Measurements from ENCODE around the gene IRF8.

Gene IRF8

GRCh38 chr16:85968041-85968920 lies 69.3 kb downstream of the IRF8 start:
- H3K4me3 ChIP-seq (ENCODE audit: low read depth, low read length) = no peak overlapping the region
- TF ChIP-seq CTCF (IDR thresholded peaks at IDR 0.05; ENCODE audit: borderline replicate concordance, insufficient read depth, low read depth, low read length) = no peak

DNA sequence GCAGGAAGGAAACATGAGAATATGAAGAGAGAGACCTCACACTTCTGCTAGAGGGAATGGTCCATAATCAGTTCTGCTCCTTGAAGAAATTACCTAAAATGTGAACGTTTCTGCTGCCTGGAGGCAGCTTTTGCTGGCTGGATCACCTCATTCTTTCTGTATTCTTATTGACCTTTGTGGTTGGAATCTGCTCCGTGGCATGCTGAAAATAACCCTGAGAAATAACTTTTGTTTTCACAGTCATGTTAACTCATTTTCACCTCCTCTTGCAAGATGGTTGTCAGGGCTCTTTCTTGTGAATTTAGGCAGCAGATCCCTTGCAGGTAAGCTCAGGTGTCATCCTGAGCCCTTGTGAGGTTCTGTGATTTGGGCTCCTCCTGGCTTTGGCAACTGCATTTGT lies 70.2 kb downstream of the IRF8 start:
- TF ChIP-seq CTCF (IDR thresholded peaks at IDR 0.05; ENCODE audit: borderline replicate concordance, insufficient read depth, low read depth, low read length) = no peak

DNA sequence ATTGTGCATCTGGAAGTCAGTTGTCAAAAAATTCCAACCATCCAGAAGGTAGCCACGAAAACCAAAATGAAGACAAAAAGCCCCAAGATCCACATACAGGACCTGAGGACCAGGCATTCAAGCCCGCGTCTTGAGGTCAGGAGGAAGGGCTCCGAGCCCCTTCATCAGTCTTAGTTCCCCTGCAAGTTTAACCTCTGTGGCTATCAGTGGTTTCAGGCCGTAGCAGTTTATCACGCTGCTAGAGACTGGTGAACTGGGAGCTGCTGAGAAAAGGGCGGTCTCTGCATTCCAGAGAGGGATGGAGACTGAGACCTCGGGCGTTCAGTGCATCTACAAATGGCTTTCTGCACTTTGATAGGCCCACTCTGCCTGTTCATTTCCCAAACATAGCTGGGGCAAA lies 70.6 kb downstream of the IRF8 start:
- no peak overlapping the region for H3K4me3 ChIP-seq (ENCODE audit: low read depth, low read length)
- TF ChIP-seq CTCF (IDR thresholded peaks at IDR 0.05; ENCODE audit: borderline replicate concordance, insufficient read depth, low read depth, low read length) = no peak

More for the DNA sequence above, 70.2 kb downstream of the IRF8 start:
- H3K4me3 ChIP-seq (ENCODE audit: low read depth, low read length) = no peak overlapping the region

DNA sequence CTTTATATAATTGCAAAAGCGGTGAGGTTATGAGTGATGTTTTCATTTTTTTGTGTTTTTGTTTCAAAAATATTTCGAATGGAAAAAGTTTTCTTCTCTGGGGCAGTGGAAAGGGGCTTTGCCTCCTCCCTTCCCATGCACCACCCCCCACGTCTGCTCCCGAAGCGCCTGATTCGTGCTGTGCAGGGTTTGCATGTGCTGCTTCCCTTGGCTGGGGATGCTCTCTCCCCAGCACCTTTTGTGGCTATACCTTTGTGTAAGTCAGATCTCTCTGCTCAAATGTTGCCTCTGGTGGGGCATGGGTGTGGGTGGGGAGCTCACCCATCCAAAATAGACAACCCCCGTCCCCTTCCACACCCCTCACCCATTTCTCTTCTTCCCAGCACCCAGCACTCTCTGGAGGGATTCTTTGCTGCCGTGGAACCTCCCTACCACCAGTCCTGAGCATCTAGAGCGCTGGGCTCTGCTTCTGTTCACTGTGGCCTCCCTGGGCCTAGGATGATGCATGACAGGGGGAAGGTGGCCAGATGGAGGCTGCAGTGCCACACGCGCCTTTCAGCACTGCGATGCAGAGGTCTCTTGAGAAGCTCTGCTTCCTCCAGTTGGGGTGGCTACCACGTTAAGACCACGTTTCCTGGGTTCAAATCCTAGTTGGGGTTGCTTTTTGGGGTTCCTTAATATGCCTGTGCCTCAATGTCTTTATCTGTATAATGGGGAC lies 71.2 kb downstream of the IRF8 start:
- no peak overlapping the region for H3K4me3 ChIP-seq (ENCODE audit: low read depth, low read length)
- TF ChIP-seq CTCF (IDR thresholded peaks at IDR 0.05; ENCODE audit: borderline replicate concordance, insufficient read depth, low read depth, low read length) = no peak

DNA sequence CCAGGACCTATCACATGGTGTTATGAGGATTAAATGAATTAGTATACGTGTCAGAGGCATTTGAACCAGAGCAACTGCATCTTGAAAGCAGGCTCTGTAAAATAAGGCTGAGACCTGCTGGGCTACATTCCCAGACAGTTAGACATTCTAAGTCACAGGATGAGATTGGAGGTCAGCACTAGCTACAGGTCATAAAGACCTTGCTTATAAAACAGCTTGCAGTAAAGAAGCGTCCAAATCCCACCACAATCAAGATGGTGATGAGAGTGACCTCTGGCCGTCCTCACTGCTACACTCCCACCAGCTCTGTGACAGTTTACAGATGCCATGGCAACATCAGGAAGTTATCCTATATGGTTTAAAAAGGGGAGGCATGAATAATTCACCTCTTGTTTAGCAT lies 71.8 kb downstream of the IRF8 start:
- no peak for TF ChIP-seq CTCF (IDR thresholded peaks at IDR 0.05; ENCODE audit: borderline replicate concordance, insufficient read depth, low read depth, low read length)
- H3K4me3 ChIP-seq (ENCODE audit: low read depth, low read length) = no peak overlapping the region

All from GM12875 (cell line).